GM10248 (cell line): ENCODE results near the gene CABP7.

Experiments
- CTCF ChIA-PET: fragments of 300-600 bp; sonication (Branson Sonifier 250); formaldehyde crosslinking; extraction: SDS; loops from one replicate; lab custom pipeline; 2021; ENCODE audit warnings: antibody characterized with exemption; lab: Yijun Ruan, JAX
- POLR2A ChIA-PET: fragments of 350-650 bp; sonication (Branson Sonifier 250); formaldehyde crosslinking; extraction: SDS; loops from one replicate; lab custom pipeline; 2020; ENCODE audit warnings: antibody characterized with exemption; lab: Yijun Ruan, JAX
- DNase-seq: peaks from one replicate; pipeline ENCODE4 v3.0.0; 2012; ENCODE audit errors: extremely low spot score
- TF ChIP-seq, protein P1 (sequence below): IDR thresholded peaks from 2 replicates; pipeline ENCODE4 v1.5.1; 2012; ENCODE audit warnings: mild to moderate bottlenecking, low read depth; ENCODE audit errors: extremely low read depth, missing control alignments, control extremely low read depth

CABP7 gene

DNA sequence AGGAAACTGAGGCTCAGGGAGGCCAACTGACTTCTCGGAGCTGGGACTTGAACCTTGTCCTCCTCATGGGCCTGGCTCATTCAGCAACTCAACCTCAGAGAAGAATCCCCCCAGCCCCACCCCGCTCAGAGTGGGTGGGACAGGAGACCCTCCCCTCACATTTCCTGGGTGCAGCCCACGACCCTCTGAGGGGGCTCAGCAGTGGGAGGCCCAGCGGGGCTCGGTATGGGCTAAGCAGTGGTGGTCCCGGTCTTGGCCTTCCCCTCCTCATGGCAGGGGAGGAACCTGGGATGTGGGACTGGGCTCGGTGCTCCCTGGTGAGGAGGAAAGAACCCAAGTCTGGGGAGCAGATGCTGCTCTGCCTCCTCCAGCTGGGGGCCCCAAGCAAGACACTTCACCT lies 14.2 kb upstream of the CABP7 start:
- DNase-seq: no peak
- CTCF ChIA-PET: interaction anchor here (1.3 to 1.7 kb wide), 2 partner anchors 13 to 299 kb away, joined by 3 to 5 read pairs; no protein-coding TSS in a partner anchor
- POLR2A ChIA-PET: no interaction called here
- TF ChIP-seq, protein P1, sequence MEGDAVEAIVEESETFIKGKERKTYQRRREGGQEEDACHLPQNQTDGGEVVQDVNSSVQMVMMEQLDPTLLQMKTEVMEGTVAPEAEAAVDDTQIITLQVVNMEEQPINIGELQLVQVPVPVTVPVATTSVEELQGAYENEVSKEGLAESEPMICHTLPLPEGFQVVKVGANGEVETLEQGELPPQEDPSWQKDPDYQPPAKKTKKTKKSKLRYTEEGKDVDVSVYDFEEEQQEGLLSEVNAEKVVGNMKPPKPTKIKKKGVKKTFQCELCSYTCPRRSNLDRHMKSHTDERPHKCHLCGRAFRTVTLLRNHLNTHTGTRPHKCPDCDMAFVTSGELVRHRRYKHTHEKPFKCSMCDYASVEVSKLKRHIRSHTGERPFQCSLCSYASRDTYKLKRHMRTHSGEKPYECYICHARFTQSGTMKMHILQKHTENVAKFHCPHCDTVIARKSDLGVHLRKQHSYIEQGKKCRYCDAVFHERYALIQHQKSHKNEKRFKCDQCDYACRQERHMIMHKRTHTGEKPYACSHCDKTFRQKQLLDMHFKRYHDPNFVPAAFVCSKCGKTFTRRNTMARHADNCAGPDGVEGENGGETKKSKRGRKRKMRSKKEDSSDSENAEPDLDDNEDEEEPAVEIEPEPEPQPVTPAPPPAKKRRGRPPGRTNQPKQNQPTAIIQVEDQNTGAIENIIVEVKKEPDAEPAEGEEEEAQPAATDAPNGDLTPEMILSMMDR: no peak

DNA sequence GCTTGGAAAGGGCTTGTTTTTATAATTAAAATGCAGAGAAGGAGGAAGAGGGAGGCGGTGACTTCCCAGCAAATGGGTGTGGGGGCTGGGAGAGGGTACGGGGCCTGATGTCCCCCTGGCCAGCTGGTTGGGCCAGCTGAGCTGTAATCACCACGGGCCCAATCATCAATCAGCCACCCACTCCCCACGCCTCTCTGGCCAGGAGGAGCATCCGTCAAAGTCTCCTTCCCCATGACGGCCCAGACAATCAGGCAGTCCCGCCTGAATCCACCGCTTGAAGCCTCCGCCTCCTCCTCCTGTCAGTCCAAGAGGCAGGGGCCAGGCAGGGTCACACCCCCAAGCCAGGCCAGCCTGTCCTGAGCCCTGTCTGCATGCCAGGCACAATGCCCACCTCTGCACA lies 13.3 kb upstream of the CABP7 start:
- DNase-seq: no peak
- TF ChIP-seq, protein P1: no peak
- CTCF ChIA-PET: interaction anchor here (1.7 kb wide), 1 partner anchor 299 kb away, joined by 3 read pairs; no protein-coding TSS in a partner anchor
- POLR2A ChIA-PET: no interaction called here

DNA sequence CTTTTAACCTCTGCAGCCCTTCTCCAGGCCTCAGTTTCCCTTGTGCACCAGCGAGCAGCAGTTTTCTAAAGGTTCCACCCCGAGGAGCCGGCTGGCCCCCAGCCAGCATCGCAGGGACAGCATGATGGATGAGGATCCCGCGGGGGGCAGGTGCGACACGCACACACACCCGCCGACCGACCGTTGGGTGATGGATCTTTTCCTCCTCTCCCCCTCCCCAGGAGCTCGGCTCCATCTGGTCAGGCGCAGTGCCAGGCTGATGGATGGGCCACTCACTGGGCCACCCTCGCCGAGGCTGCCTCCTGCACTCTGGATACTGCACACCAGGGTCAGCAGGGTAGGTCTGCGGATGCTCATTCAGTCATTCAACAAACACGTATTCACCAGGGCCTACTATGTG lies 12.8 kb upstream of the CABP7 start:
- CTCF ChIA-PET: no interaction called here
- POLR2A ChIA-PET: no interaction called here
- TF ChIP-seq, protein P1: no peak
- DNase-seq: no peak

DNA sequence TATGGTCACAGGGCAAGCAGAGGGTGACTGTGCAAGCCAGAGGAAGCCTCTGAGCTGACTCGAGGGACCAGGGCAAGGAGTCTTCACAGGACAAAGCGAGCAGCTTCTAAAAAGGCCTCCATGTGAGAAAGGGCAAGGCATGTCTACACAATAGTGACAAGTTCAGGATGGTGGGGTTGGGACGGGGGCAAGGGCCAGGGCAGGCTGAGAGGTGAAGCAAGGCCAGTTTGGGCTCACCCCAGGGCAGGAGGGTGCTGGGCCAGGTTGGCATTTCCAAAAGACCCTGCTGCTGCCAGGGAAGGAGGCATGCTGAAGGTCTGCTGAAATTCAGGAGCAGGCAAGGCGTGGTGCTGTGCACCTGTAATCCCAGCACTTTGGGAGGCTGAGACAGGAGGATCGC lies 12.3 kb upstream of the CABP7 start:
- POLR2A ChIA-PET: no interaction called here

DNA sequence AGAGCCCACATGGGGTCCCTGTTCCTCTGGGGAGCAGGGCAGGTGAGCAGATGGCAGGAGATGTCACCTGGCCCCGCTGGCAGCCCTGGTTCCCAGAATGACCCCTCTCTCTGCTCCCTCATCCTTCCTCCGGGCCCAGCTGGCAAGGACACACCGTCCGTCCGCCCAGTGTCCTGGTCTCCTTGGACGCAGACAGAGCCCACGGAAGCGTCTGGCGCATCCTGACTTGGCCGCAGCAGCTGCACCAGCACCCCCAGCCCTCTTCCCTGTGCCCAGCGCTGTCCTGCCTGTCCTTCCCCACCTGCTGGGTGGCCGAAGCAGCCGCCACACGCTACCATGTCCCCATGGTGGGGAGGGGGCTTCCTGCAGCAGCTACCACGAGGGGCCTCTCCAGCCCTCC lies 9.6 kb upstream of the CABP7 start:
- CTCF ChIA-PET: no interaction called here
- no peak for DNase-seq
- TF ChIP-seq, protein P1: no peak
- POLR2A ChIA-PET: no interaction called here

More for the DNA sequence above, 12.3 kb upstream of the CABP7 start:
- TF ChIP-seq, protein P1: no peak
- CTCF ChIA-PET: interaction anchor here (1.7 kb wide), 1 partner anchor 11 kb away, joined by 5 read pairs; no protein-coding TSS in a partner anchor
- DNase-seq: no peak

DNA sequence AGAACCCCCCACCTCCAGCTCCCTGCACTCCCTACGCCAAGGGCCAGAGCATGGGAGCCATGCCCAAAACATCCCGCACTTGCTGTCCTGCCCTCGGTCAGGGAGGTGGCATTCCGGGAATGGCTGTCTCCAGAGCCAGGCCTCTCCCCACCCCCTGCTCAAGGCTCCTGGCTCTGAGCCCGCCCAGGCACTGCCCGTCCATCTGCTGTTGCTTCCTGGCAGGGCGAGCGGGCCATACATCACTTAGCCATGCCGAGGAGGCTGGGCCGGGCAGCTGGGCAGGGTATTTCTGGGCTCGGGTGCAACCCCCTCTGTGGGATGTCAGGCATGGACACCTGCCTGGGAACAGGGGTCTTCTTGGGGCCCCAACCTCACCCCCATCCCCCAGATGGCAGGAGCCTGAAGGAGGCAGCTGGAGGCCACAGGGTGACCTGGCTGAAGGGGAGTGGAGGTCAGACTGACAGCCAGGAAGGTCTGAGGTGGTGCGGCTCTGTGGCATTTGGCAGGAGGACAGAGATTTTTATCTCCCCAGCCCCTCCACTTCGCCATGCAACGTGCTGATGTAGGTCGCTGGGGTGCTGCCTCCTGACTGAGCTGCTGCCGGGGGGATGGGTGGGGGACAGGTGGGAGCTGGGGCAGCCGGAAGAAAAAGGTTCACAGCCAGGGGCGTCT lies 8.7 kb upstream of the CABP7 start:
- ChIA-PET CTCF (interaction anchor here (1.4 kb wide), 1 partner anchor 294 kb away, joined by 4 read pairs; no protein-coding TSS in a partner anchor), POLR2A (no interaction called here)
- DNase-seq: no peak
- TF ChIP-seq, protein P1: no peak
